CD4-positive, alpha-beta memory T cell (primary cell): ENCODE data around the gene DYSF. TPM values are rescaled to one million over a fixed set of nuclear protein-coding genes. Genes with fewer than 3 reads are reported as not detected.
A peak's percentile ranks its signal among the peaks of the same experiment; 100 is the strongest.

Experiments used
- CTCF ChIA-PET: fragments of 350-600 bp; sonication (Branson Sonifier 250); formaldehyde crosslinking; loops from one replicate; lab custom pipeline; 2021; ENCODE audit warnings: inconsistent platforms; ENCODE audit not compliant: partially characterized antibody; lab: Charles Lee
- POLR2A ChIA-PET: fragments of 350-600 bp; sonication (Branson Sonifier 250); formaldehyde crosslinking; loops from one replicate; lab custom pipeline; 2021; ENCODE audit not compliant: partially characterized antibody; lab: Charles Lee
- DNase-seq, 5 donors: peaks; one replicate each; pipeline versions ENCODE4 v3.0.0 to v3.0.0-alpha.2; 2020 to 2022; ENCODE audit warnings: mixed read lengths in 1 of 5
- H3K27ac ChIP-seq: one replicate; pipeline ENCODE4 v1.7.0; 2013; ENCODE audit warnings: low read depth, low read length
- H3K27me3 ChIP-seq: 2 replicates; pipeline ENCODE4 v1.7.0; 2013; ENCODE audit warnings: mild to moderate bottlenecking, low read length, moderate library complexity; ENCODE audit not compliant: insufficient read depth
- H3K36me3 ChIP-seq: 2 replicates; pipeline ENCODE4 v1.7.0; 2013; ENCODE audit warnings: mild to moderate bottlenecking, low read length, moderate library complexity; ENCODE audit not compliant: insufficient read depth
- H3K4me1 ChIP-seq: 2 replicates; pipeline ENCODE4 v1.7.0; 2013; ENCODE audit warnings: mild to moderate bottlenecking, low read length, moderate library complexity; ENCODE audit not compliant: insufficient read depth
- H3K4me3 ChIP-seq, 2 donors: one replicate each; pipeline ENCODE4 v1.7.0; 2013; ENCODE audit warnings: low read length in 2 of 2, mild to moderate bottlenecking in 1 of 2
- H3K9me3 ChIP-seq, 2 donors: one replicate each; pipeline ENCODE4 v1.7.0; 2013; ENCODE audit warnings: low read length in 2 of 2, control low read depth in 1 of 2; ENCODE audit not compliant: control insufficient read depth in 1 of 2
- H3K27ac Mint-ChIP-seq, 7 donors: one replicate each; pipeline ENCODE4 v1.8.0; 2020 to 2021; ENCODE audit warnings: mixed read lengths in 7 of 7, mild to moderate bottlenecking in 6 of 7, inconsistent platforms in 3 of 7, moderate library complexity in 3 of 7
- H3K27me3 Mint-ChIP-seq, 2 donors: one replicate each; pipeline ENCODE4 v1.8.0; 2020 to 2021; ENCODE audit warnings: mixed read lengths in 2 of 2
- H3K36me3 Mint-ChIP-seq, 2 donors: one replicate each; pipeline ENCODE4 v1.8.0; 2020 to 2021; ENCODE audit warnings: mixed read lengths in 2 of 2, inconsistent platforms in 1 of 2, mild to moderate bottlenecking in 1 of 2
- H3K4me1 Mint-ChIP-seq, 4 donors: one replicate each; pipeline ENCODE4 v1.8.0; 2020 to 2021; ENCODE audit warnings: mixed read lengths in 4 of 4, mild to moderate bottlenecking in 1 of 4
- H3K4me3 Mint-ChIP-seq, 8 donors: one replicate each; pipeline ENCODE4 v1.8.0; 2020 to 2021; ENCODE audit warnings: mixed read lengths in 8 of 8, mild to moderate bottlenecking in 7 of 8, moderate library complexity in 6 of 8, inconsistent platforms in 3 of 8
- H3K9me3 Mint-ChIP-seq, 8 donors: one replicate each; pipeline ENCODE4 v1.8.0; 2020 to 2021; ENCODE audit warnings: mixed read lengths in 8 of 8, mild to moderate bottlenecking in 5 of 8, inconsistent platforms in 3 of 8, moderate library complexity in 1 of 8
- intact Hi-C: fragments of 100-400 bp; cut with micrococcal nuclease; formaldehyde crosslinking; loops from one replicate; pipeline ENCODE4 v1.15.1; 2023
- polyA plus RNA-seq, 2 donors: library from polyadenylated mRNA; unstranded; fragments of 300-500 nt; fragmentation: Illumina TruSeq; gene quantifications; one replicate each; pipeline ENCODE4 v1.2.3, GENCODE V29; 2021
- total RNA-seq, 2 experiments: library from RNA; stranded (reverse); gene quantifications; one replicate each; pipeline ENCODE4 v1.2.3, GENCODE V29; 2021

The DYSF gene
- total and polyA plus RNA-seq, 4 experiments from 2014 or later: 0.28 to 0.49 TPM; not detected in 2

GRCh38 chr2:71583876-71584275, 130.5 kb downstream of the DYSF start:
- H3K27me3 Mint-ChIP-seq: peaks cover 0 to 5% of the 10 kb centered on the region in 2 donors
- Histone ChIP-seq H3K4me1 (no peaks in the 10 kb centered on the region), H3K27me3 (no peaks in the 10 kb centered on the region), H3K9me3 (no peaks in the 10 kb centered on the region), H3K27ac (no peak overlapping the region), H3K4me3 (no peak overlapping the region), H3K36me3 (no peaks in the 10 kb centered on the region)
- ChIA-PET POLR2A (no interaction called here), CTCF (no interaction called here)
- H3K27ac Mint-ChIP-seq: no peak overlapping the region
- H3K36me3 Mint-ChIP-seq: no peaks in the 10 kb centered on the region
- intact Hi-C loops: no loop called here
- no peaks in the 10 kb centered on the region for H3K4me1 Mint-ChIP-seq
- DNase-seq: no peak
- H3K9me3 Mint-ChIP-seq: no peaks in the 10 kb centered on the region
- no peak overlapping the region for H3K4me3 Mint-ChIP-seq

- intact Hi-C loops: no loop called here
- no peak overlapping the region for H3K27ac ChIP-seq
- H3K27me3 ChIP-seq: no peaks in the 10 kb centered on the region
- H3K9me3 ChIP-seq: no peaks in the 10 kb centered on the region
- no peaks in the 10 kb centered on the region for H3K36me3 ChIP-seq
- Mint-ChIP-seq H3K9me3 (no peaks in the 10 kb centered on the region), H3K4me1 (no peaks in the 10 kb centered on the region), H3K27me3 (peaks cover 0 to 3% of the 10 kb centered on the region in 2 donors), H3K27ac (no peak overlapping the region), H3K36me3 (no peaks in the 10 kb centered on the region), H3K4me3 (no peak overlapping the region)
- POLR2A ChIA-PET: no interaction called here
- no peak for DNase-seq
- CTCF ChIA-PET: no interaction called here
- H3K4me3 ChIP-seq: no peak overlapping the region
- H3K4me1 ChIP-seq: no peaks in the 10 kb centered on the region
These were observed 133.1 kb downstream of the DYSF start for GRCh38 chr2:71586471-71586870.

DNA sequence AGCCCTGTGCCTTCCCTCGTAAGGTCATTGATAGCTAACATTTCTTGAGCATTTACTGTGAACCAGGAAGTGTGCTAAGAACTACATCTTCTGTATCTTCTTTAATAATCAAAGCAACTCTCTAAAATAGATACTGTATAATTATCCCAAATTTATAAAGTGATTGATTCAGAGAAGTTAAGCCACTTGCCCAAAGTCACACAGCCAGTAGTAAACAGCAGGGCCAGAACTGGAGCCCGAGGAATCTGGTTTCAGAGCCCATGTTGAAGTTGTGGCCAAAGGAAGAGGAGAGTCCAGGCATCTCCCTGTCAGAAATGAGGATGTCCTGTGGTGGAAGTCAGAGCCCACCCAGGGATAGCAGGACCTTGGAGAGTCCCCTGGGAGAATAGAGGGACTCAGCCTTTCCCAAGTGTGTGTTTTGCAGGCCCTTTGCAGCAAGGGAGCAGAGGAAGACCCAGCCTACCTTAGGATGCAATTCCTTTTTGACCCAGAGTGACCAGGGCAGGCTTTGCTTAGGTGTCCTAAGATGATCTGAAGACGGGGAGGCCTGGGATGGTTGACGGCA, 134.2 kb downstream of the DYSF start:
- no peak overlapping the region for H3K4me3 Mint-ChIP-seq
- ChIA-PET POLR2A (no interaction called here), CTCF (interaction anchor here (0.5 kb wide), 1 partner anchor 1758 kb away, joined by 3 read pairs; no protein-coding TSS in a partner anchor)
- H3K36me3 Mint-ChIP-seq: no peaks in the 10 kb centered on the region
- intact Hi-C loops: no loop called here
- Histone ChIP-seq H3K27ac (no peak overlapping the region), H3K4me3 (no peak overlapping the region), H3K36me3 (no peaks in the 10 kb centered on the region), H3K27me3 (no peaks in the 10 kb centered on the region), H3K9me3 (no peaks in the 10 kb centered on the region), H3K4me1 (no peaks in the 10 kb centered on the region)
- peaks cover 0 to 3% of the 10 kb centered on the region in 2 donors for H3K27me3 Mint-ChIP-seq
- no peaks in the 10 kb centered on the region for H3K9me3 Mint-ChIP-seq
- H3K27ac Mint-ChIP-seq: no peak overlapping the region
- no peaks in the 10 kb centered on the region for H3K4me1 Mint-ChIP-seq
- DNase-seq: peak in 1 of 5 donors; percentile 27

DNA sequence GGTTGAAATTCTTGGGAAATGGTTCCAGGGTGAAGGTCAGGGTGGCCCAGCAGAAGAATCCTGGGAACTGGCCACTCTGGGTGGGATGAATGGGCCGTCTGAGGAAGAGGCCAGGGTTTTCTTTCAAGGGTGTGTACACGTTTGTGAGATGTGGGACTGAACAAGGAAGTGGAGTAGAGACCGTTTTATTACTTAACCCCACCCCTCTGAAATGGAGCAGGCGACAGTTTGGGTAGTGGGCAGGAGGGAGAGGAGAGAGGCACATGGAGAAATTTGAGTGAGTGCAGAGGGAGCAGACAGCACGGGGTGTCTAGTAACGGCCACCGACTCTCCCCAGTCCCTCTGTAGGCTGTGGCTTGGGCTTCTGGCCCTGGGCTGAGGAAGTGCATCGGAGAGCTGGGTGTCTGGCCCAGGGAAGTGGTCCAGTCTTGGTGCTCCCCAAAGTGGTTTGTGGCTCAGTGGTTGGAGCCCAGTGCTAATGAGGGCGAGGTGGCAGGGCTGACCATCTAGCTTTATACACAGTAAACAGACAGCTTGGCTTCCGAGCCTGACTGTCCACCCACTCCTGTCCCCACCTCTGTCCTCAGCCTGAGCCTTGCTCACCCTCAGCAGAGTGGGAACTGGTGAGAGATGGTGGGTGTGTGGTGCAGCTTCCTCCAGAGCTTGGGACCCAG, 135.3 kb downstream of the DYSF start:
- CTCF ChIA-PET: no interaction called here
- no peaks in the 10 kb centered on the region for H3K9me3 ChIP-seq
- Mint-ChIP-seq H3K27me3 (peaks cover 0 to 3% of the 10 kb centered on the region in 2 donors), H3K9me3 (no peaks in the 10 kb centered on the region), H3K4me1 (no peaks in the 10 kb centered on the region), H3K27ac (no peak overlapping the region), H3K36me3 (no peaks in the 10 kb centered on the region), H3K4me3 (no peak overlapping the region)
- intact Hi-C loops: no loop called here
- peak in 1 of 5 donors; percentile 4 for DNase-seq
- H3K4me1 ChIP-seq: no peaks in the 10 kb centered on the region
- POLR2A ChIA-PET: no interaction called here
- no peaks in the 10 kb centered on the region for H3K27me3 ChIP-seq
- H3K36me3 ChIP-seq: no peaks in the 10 kb centered on the region
- H3K27ac ChIP-seq: no peak overlapping the region
- no peak overlapping the region for H3K4me3 ChIP-seq

GRCh38 chr2:71589763-71590162, 136.4 kb downstream of the DYSF start:
- no peak overlapping the region for H3K27ac ChIP-seq
- intact Hi-C loops: no loop called here
- H3K4me1 ChIP-seq: no peaks in the 10 kb centered on the region
- no peaks in the 10 kb centered on the region for H3K9me3 ChIP-seq
- H3K27ac Mint-ChIP-seq: no peak overlapping the region
- no peaks in the 10 kb centered on the region for H3K4me1 Mint-ChIP-seq
- no peaks in the 10 kb centered on the region for H3K27me3 ChIP-seq
- H3K36me3 Mint-ChIP-seq: no peaks in the 10 kb centered on the region
- H3K4me3 ChIP-seq: no peak overlapping the region
- no peaks in the 10 kb centered on the region for H3K36me3 ChIP-seq
- no peak overlapping the region for H3K4me3 Mint-ChIP-seq
- no peak for DNase-seq
- peaks cover 0 to 3% of the 10 kb centered on the region in 2 donors for H3K27me3 Mint-ChIP-seq
- POLR2A ChIA-PET: no interaction called here
- H3K9me3 Mint-ChIP-seq: no peaks in the 10 kb centered on the region
- CTCF ChIA-PET: no interaction called here

DNA sequence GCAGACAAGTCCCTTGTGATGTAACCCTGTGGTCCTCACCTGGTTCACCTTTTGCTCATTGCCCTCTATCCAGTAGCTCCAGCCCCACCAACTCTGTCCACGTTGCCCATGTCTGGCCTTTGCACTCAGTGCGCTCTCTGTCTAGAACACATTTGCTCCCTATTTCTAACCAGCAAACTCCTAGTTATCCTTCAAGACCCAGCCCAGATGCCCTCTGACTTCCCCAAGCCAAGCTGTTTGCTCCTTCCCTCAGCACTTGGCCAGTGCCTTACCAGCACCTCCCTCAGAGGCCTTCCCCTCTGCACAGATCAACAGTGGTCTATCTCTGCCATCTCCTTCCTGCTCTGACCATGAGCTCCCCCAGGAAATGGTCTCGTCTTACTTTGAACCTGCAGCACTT, 137.7 kb downstream of the DYSF start:
- Histone ChIP-seq H3K4me3 (no peak overlapping the region), H3K4me1 (no peaks in the 10 kb centered on the region), H3K27me3 (no peaks in the 10 kb centered on the region), H3K27ac (no peak overlapping the region), H3K9me3 (no peaks in the 10 kb centered on the region), H3K36me3 (no peaks in the 10 kb centered on the region)
- CTCF ChIA-PET: no interaction called here
- Mint-ChIP-seq H3K27me3 (peaks cover under 1 to 1% of the 10 kb centered on the region in 2 donors), H3K4me3 (no peak overlapping the region), H3K36me3 (no peaks in the 10 kb centered on the region), H3K4me1 (no peaks in the 10 kb centered on the region), H3K9me3 (no peaks in the 10 kb centered on the region), H3K27ac (no peak overlapping the region)
- intact Hi-C loops: no loop called here
- POLR2A ChIA-PET: no interaction called here
- no peak for DNase-seq

DNA sequence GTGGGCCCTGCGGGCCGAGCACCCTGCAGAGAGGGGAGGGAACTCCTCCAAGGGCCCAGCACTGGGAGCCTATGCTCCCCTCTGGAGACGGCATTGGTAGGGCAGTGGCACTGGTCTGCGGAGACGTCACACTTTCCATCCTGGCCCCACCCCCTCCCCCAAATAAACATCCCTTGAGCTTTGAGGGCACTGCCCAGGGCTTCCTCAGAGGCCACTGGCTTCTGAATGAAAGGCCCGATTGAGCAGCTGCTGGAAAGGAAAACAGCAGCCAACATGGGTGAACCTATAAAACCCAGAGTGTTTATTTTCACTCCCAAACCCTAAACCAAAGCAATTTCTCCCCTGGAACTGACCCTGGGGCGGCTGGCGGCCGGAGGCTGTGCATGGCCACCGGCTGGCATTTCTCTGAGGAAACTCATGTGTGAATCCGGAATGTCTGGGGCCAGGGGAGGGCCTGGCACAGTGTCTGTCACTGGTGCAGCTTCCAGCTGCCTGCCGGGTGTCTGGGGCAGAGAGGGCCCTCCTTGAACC, 138.9 kb downstream of the DYSF start:
- no peaks in the 10 kb centered on the region for H3K9me3 Mint-ChIP-seq
- Histone ChIP-seq H3K27me3 (no peaks in the 10 kb centered on the region), H3K4me3 (no peak overlapping the region), H3K4me1 (no peaks in the 10 kb centered on the region), H3K27ac (no peak overlapping the region), H3K9me3 (no peaks in the 10 kb centered on the region), H3K36me3 (no peaks in the 10 kb centered on the region)
- no peak for DNase-seq
- ChIA-PET CTCF (no interaction called here), POLR2A (no interaction called here)
- no peaks in the 10 kb centered on the region for H3K36me3 Mint-ChIP-seq
- peaks cover 0 to 1% of the 10 kb centered on the region in 2 donors for H3K27me3 Mint-ChIP-seq
- H3K4me3 Mint-ChIP-seq: no peak overlapping the region
- H3K27ac Mint-ChIP-seq: no peak overlapping the region
- no peaks in the 10 kb centered on the region for H3K4me1 Mint-ChIP-seq
- intact Hi-C loops: no loop called here
